Measurements from ENCODE around the gene AQP5.

The AQP5 gene

DNA sequence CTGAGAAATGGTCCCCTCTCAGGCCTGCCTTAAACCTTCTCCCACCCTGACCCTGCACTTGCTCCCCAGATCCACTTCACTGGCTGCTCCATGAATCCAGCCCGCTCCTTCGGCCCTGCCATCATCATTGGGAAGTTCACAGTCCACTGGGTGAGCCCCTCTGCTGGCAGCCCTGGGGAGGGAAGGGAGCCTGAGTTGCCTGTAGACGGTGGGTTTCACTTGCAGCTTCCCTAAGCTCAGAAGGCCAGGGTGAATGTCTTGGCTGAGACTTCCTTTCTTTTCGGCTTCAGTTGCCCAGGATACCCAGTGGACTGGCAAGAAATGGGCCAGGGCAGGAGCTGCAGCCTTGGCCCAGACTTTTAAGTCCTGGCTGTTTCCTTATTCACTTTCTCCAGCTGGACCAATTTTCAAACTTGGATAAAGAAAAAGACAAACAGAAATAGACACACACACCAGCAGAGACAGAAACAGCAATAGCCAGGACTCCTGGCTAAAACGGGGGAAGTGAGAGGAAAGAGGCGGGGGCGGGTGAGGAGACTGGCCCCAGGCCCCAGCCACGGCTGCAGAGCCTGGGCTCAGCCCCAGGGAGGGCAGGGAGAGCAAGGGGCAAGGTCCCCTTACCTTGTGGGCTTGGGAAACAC is 13.1 kb downstream of the AQP5 start:
- TF ChIP-seq, protein P1, sequence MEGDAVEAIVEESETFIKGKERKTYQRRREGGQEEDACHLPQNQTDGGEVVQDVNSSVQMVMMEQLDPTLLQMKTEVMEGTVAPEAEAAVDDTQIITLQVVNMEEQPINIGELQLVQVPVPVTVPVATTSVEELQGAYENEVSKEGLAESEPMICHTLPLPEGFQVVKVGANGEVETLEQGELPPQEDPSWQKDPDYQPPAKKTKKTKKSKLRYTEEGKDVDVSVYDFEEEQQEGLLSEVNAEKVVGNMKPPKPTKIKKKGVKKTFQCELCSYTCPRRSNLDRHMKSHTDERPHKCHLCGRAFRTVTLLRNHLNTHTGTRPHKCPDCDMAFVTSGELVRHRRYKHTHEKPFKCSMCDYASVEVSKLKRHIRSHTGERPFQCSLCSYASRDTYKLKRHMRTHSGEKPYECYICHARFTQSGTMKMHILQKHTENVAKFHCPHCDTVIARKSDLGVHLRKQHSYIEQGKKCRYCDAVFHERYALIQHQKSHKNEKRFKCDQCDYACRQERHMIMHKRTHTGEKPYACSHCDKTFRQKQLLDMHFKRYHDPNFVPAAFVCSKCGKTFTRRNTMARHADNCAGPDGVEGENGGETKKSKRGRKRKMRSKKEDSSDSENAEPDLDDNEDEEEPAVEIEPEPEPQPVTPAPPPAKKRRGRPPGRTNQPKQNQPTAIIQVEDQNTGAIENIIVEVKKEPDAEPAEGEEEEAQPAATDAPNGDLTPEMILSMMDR (IDR thresholded peaks at IDR 0.05; ENCODE audit: low read depth, low read length, missing control alignments) = no peak
- no peak for DNase-seq (ENCODE audit: low read depth)
- H3K4me3 ChIP-seq (ENCODE audit: low read depth, low read length) = no peak overlapping the region

DNA sequence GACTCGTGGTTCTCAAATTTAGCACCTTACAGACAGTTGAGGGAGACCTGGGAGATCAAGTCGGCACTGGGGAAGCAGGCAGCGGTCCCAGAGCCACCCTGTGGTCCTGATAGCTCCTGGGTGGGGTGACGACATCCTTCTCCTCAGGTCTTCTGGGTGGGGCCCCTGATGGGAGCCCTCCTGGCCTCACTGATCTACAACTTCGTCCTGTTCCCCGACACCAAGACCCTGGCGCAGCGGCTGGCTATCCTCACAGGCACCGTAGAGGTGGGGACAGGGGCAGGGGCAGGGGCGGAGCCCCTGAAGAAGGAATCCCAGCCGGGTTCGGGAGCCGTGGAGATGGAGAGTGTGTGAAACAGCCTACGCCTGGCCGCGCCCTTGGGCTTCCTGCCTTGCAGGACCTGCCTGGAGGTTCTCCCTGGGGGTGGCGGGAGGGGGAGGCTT is 13.7 kb downstream of the AQP5 start:
- TF ChIP-seq, protein P1 (IDR thresholded peaks at IDR 0.05; ENCODE audit: low read depth, low read length, missing control alignments) = no peak
- H3K4me3 ChIP-seq (ENCODE audit: low read depth, low read length) = no peak overlapping the region
- DNase-seq (ENCODE audit: low read depth) = no peak

DNA sequence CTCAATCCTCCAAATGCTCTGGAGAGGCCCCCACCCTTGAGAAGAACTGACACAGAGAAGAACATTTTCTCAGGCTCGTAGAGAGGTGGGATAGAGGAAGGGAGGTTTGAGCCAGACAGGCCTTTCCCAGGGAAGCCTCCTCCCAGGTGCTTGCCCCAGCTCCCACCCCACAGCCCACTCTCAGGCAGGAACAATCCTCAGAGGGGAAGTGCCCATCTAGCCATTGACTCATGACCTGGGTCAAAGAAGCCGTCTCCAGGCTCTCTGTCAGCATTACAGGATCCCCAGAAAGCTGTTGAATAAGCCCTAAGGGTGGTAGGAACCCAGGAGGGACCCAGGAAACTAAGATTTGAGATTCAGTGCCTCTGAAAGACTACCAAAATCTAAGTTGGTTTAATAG is 14.9 kb downstream of the AQP5 start:
- TF ChIP-seq, protein P1 (IDR thresholded peaks at IDR 0.05; ENCODE audit: low read depth, low read length, missing control alignments) = no peak
- no peak for DNase-seq (ENCODE audit: low read depth)
- no peak overlapping the region for H3K4me3 ChIP-seq (ENCODE audit: low read depth, low read length)

DNA sequence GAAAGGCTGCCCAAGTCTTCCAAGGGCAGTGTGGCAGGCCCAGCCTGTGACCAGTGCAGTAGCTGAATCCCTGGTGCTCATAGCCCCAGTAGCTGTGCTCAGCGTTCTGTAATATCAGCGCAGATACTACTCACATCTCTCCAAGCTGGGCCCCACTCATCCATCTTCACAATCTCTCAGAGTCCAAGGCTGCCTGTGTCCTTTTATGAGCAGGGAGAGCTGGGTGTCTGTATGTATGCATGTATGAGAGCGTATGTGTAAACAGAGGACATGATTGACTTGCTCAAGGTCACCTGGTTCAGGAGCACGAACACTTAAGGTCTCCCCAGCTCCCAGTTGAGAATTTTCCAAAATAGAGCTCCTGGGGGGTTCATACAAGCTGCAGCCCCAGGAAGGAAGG is 16.5 kb downstream of the AQP5 start:
- TF ChIP-seq, protein P1 (IDR thresholded peaks at IDR 0.05; ENCODE audit: low read depth, low read length, missing control alignments) = no peak
- no peak for DNase-seq (ENCODE audit: low read depth)
- no peak overlapping the region for H3K4me3 ChIP-seq (ENCODE audit: low read depth, low read length)

DNA sequence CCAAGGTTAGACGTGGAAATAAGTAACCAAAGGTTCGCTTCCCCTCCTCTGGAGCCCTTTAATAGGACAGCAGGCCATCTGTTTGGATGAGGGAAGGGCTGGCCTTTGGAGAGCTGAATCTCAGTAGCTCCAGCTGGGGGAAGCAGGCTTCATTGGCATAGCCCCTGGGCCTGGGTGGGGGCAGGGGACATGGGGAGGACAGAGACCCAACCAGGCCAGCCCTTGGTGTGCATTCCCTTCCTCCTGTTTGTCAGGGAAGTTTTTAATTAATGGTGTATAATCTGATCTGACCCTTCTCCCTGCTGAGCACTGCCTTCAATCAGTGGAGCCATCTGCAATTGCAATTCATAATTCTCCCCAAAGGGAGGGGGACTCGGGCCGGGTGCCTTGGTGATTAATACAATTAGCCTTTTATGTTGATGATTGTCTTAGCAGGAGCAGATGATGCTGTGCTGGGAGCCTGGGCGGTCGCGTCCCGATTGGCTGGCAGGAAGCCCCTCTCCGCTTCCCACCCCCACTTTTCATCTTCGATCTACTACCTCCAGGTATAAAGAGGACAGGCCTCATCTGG is 17.4 kb downstream of the AQP5 start:
- no peak for DNase-seq (ENCODE audit: low read depth)
- TF ChIP-seq, protein P1 (IDR thresholded peaks at IDR 0.05; ENCODE audit: low read depth, low read length, missing control alignments) = no peak
- H3K4me3 ChIP-seq (ENCODE audit: low read depth, low read length) = no peak overlapping the region

DNA sequence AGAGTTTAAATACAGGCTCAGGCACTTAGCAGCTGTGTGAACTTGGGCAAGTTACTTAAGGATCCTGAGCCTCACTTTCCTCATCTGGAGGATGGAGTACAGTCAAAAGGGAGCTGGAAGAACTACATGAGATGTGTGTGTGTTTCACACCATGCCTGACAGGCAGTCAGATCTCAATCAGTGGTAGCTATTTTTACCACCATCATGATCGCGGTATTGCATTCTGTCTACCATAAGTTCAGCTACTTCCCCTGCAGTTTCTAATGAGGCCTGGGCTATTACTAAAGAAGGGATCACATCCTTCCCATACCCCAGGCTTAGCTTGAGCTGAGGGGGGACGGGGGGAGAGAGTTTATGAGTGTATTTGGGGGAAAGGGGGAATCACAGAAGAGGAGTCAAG is 18.1 kb downstream of the AQP5 start:
- DNase-seq (ENCODE audit: low read depth) = no peak
- TF ChIP-seq, protein P1 (IDR thresholded peaks at IDR 0.05; ENCODE audit: low read depth, low read length, missing control alignments) = no peak
- no peak overlapping the region for H3K4me3 ChIP-seq (ENCODE audit: low read depth, low read length)
